ENCODE results near the gene TRHDE.

DNA sequence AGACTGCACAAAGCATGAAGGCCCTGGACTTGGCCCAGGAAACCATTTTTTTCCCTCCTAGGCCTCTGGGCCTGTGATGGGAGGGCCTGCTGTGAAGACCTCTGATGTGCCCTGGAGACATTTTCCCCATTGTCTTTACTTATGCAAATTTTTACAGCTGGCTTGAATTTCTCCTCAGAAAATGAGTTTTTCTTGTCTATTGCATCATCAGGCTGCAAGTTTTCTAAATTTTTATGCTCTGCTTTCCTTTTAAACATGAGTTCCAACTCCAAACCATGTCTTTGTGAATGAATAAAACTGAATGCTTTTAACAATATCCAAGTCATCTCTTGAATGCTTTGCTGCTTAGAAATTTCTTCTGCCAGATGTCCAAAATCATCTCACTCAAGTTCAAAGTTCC lies 43.7 kb upstream of the TRHDE start:
- TF ChIP-seq POLR2A (IDR thresholded peaks at IDR 0.05) = no peak
- TF ChIP-seq, protein P1, sequence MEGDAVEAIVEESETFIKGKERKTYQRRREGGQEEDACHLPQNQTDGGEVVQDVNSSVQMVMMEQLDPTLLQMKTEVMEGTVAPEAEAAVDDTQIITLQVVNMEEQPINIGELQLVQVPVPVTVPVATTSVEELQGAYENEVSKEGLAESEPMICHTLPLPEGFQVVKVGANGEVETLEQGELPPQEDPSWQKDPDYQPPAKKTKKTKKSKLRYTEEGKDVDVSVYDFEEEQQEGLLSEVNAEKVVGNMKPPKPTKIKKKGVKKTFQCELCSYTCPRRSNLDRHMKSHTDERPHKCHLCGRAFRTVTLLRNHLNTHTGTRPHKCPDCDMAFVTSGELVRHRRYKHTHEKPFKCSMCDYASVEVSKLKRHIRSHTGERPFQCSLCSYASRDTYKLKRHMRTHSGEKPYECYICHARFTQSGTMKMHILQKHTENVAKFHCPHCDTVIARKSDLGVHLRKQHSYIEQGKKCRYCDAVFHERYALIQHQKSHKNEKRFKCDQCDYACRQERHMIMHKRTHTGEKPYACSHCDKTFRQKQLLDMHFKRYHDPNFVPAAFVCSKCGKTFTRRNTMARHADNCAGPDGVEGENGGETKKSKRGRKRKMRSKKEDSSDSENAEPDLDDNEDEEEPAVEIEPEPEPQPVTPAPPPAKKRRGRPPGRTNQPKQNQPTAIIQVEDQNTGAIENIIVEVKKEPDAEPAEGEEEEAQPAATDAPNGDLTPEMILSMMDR (IDR thresholded peaks at IDR 0.05) = no peak
